IPS-20b (cell line): Measurements from ENCODE around the gene ALX3.

ENCODE experiments used
- H3K27ac ChIP-seq: one replicate; pipeline ENCODE4 v1.5.1; 2013; ENCODE audit warnings: low read length
- H3K27me3 ChIP-seq: 2 replicates; pipeline ENCODE4 v1.6.1; 2013; ENCODE audit warnings: mild to moderate bottlenecking, low read length, inconsistent platforms; ENCODE audit not compliant: insufficient read depth
- H3K36me3 ChIP-seq: 2 replicates; pipeline ENCODE4 v1.6.1; 2013; ENCODE audit warnings: low read depth, mild to moderate bottlenecking, inconsistent platforms, low read length, moderate library complexity; ENCODE audit not compliant: insufficient read depth
- H3K4me1 ChIP-seq: 2 replicates; pipeline ENCODE4 v1.6.1; 2013; ENCODE audit warnings: mild to moderate bottlenecking, control low read depth, inconsistent platforms, low read length, moderate library complexity; ENCODE audit not compliant: insufficient read depth
- H3K4me3 ChIP-seq: 2 replicates; pipeline ENCODE4 v1.5.1; 2013; ENCODE audit warnings: mild to moderate bottlenecking, low read length, inconsistent platforms
- H3K9ac ChIP-seq: 2 replicates; pipeline ENCODE4 v1.6.1; 2013; ENCODE audit warnings: low read depth, mild to moderate bottlenecking, inconsistent platforms, low read length, moderate library complexity
- H3K9me3 ChIP-seq: 2 replicates; pipeline ENCODE4 v1.6.1; 2013; ENCODE audit warnings: mild to moderate bottlenecking, low read depth, low read length, inconsistent platforms; ENCODE audit not compliant: insufficient read depth

ALX3 gene

GRCh38 chr1:110050602-110051261, 19.7 kb downstream of the ALX3 start:
- Histone ChIP-seq H3K36me3 (peaks cover 97% of the 10 kb centered on the region), H3K9me3 (no peaks in the 10 kb centered on the region), H3K27ac (no peak overlapping the region), H3K4me1 (no peaks in the 10 kb centered on the region), H3K9ac (no peak overlapping the region), H3K27me3 (no peaks in the 10 kb centered on the region), H3K4me3 (no peak overlapping the region)

- Histone ChIP-seq H3K4me3 (no peak overlapping the region), H3K9ac (no peak overlapping the region), H3K9me3 (no peaks in the 10 kb centered on the region), H3K4me1 (no peaks in the 10 kb centered on the region), H3K36me3 (peaks cover 97% of the 10 kb centered on the region), H3K27ac (no peak overlapping the region), H3K27me3 (no peaks in the 10 kb centered on the region)
These were observed 20.5 kb downstream of the ALX3 start for GRCh38 chr1:110049801-110050601.

GRCh38 chr1:110048923-110049601, 21.4 kb downstream of the ALX3 start:
- H3K4me3 ChIP-seq: no peak overlapping the region
- H3K27me3 ChIP-seq: no peaks in the 10 kb centered on the region
- H3K27ac ChIP-seq: no peak overlapping the region
- H3K9ac ChIP-seq: no peak overlapping the region
- no peaks in the 10 kb centered on the region for H3K9me3 ChIP-seq
- no peaks in the 10 kb centered on the region for H3K4me1 ChIP-seq
- H3K36me3 ChIP-seq: peaks cover 97% of the 10 kb centered on the region

GRCh38 chr1:110048240-110048639, 22.2 kb downstream of the ALX3 start:
- Histone ChIP-seq H3K4me1 (no peaks in the 10 kb centered on the region), H3K9ac (no peak overlapping the region), H3K4me3 (no peak overlapping the region), H3K27me3 (no peaks in the 10 kb centered on the region), H3K27ac (no peak overlapping the region), H3K9me3 (no peaks in the 10 kb centered on the region), H3K36me3 (peaks cover 98% of the 10 kb centered on the region)

- H3K36me3 ChIP-seq: peaks cover 98% of the 10 kb centered on the region
- H3K4me3 ChIP-seq: no peak overlapping the region
- no peak overlapping the region for H3K27ac ChIP-seq
- no peaks in the 10 kb centered on the region for H3K4me1 ChIP-seq
- no peak overlapping the region for H3K9ac ChIP-seq
- no peaks in the 10 kb centered on the region for H3K9me3 ChIP-seq
- no peaks in the 10 kb centered on the region for H3K27me3 ChIP-seq
These were observed 23.0 kb downstream of the ALX3 start for GRCh38 chr1:110047463-110047862.

- Histone ChIP-seq H3K4me1 (no peaks in the 10 kb centered on the region), H3K4me3 (no peak overlapping the region), H3K27ac (no peak overlapping the region), H3K9ac (no peak overlapping the region; the same call in 1 of the 2 replicates), H3K27me3 (no peaks in the 10 kb centered on the region), H3K9me3 (no peaks in the 10 kb centered on the region), H3K36me3 (peaks cover 98% of the 10 kb centered on the region)
These were observed 27.5 kb downstream of the ALX3 start for GRCh38 chr1:110043016-110043415.

GRCh38 chr1:110040548-110040947, 29.9 kb downstream of the ALX3 start:
- Histone ChIP-seq H3K9ac (no peak overlapping the region), H3K4me3 (no peak overlapping the region), H3K27me3 (no peaks in the 10 kb centered on the region), H3K27ac (no peak overlapping the region), H3K4me1 (peaks cover 3% of the 10 kb centered on the region; the same call in 1 of the 2 replicates), H3K36me3 (peaks cover 85% of the 10 kb centered on the region), H3K9me3 (no peaks in the 10 kb centered on the region)

GRCh38 chr1:110039641-110040040, 30.8 kb downstream of the ALX3 start:
- Histone ChIP-seq H3K4me1 (peaks cover 4% of the 10 kb centered on the region; the same call in 1 of the 2 replicates), H3K4me3 (no peak overlapping the region), H3K27me3 (no peaks in the 10 kb centered on the region), H3K27ac (no peak overlapping the region), H3K9me3 (no peaks in the 10 kb centered on the region), H3K9ac (no peak overlapping the region), H3K36me3 (peaks cover 76% of the 10 kb centered on the region)

GRCh38 chr1:110038271-110038670, 32.2 kb downstream of the ALX3 start:
- Histone ChIP-seq H3K27me3 (no peaks in the 10 kb centered on the region), H3K9ac (no peak overlapping the region), H3K4me3 (no peak overlapping the region), H3K27ac (no peak overlapping the region), H3K4me1 (peaks cover 4% of the 10 kb centered on the region; the same call in 1 of the 2 replicates), H3K9me3 (no peaks in the 10 kb centered on the region), H3K36me3 (peaks cover 62% of the 10 kb centered on the region)

GRCh38 chr1:110035236-110035752, 35.2 kb downstream of the ALX3 start:
- no peaks in the 10 kb centered on the region for H3K9me3 ChIP-seq
- no peak overlapping the region for H3K27ac ChIP-seq
- H3K27me3 ChIP-seq: no peaks in the 10 kb centered on the region
- H3K4me3 ChIP-seq: peak overlapping the region; percentile 79
- H3K9ac ChIP-seq: peak overlapping the region; percentile 91
- peaks cover 12% of the 10 kb centered on the region; the same call in 1 of the 2 replicates for H3K4me1 ChIP-seq
- H3K36me3 ChIP-seq: peaks cover 32% of the 10 kb centered on the region

GRCh38 chr1:110034451-110035235, 35.8 kb downstream of the ALX3 start, which contains the start of gene STRIP1:
STRIP1 (plus strand) TSS chr1:110034624; CDS start chr1:110034638, 14 bp downstream.
- peaks cover 26% of the 10 kb centered on the region for H3K36me3 ChIP-seq
- no peaks in the 10 kb centered on the region for H3K9me3 ChIP-seq
- peak within 1 kb of the TSS; percentile 52 for H3K27ac ChIP-seq
- peak within 1 kb of the TSS; percentile 91 for H3K9ac ChIP-seq
- H3K4me1 ChIP-seq: peaks cover 12% of the 10 kb centered on the region; the same call in 1 of the 2 replicates
- no peaks in the 10 kb centered on the region for H3K27me3 ChIP-seq
- peak within 1 kb of the TSS; percentile 79 for H3K4me3 ChIP-seq
